HCT116 (cell line): ENCODE measurements around the gene TNPO1. TPM values are rescaled to one million over a fixed set of nuclear protein-coding genes. Genes with fewer than 3 reads are reported as not detected.
A peak's percentile ranks its signal among the peaks of the same experiment; 100 is the strongest.

Experiments
- ATF3 ChIP-seq: IDR thresholded peaks from 2 replicates; pipeline ENCODE4 v1.6.1; 2012
- CBX3 ChIP-seq: IDR thresholded peaks from 2 replicates; pipeline ENCODE4 v1.6.1; 2012; ENCODE audit warnings: low read depth
- ELF1 ChIP-seq: IDR thresholded peaks from 2 replicates; pipeline ENCODE4 v1.6.1; 2012; ENCODE audit warnings: low read depth, borderline replicate concordance
- EZH2 ChIP-seq: fragments of 200-600 bp; sonication (generic); IDR thresholded peaks from 2 replicates; pipeline ENCODE4 v1.6.1; 2017; ENCODE audit warnings: antibody characterized with exemption, mixed run types
- EZH2phosphoT487 ChIP-seq: fragments of 200-600 bp; IDR thresholded peaks from 2 replicates; pipeline ENCODE4 v1.6.1; 2018; ENCODE audit warnings: antibody characterized with exemption, borderline replicate concordance
- FOSL1 ChIP-seq: IDR thresholded peaks from 2 replicates; pipeline ENCODE4 v1.6.1; 2012; ENCODE audit warnings: low read depth
- MAX ChIP-seq: IDR thresholded peaks from 2 replicates; pipeline ENCODE4 v1.6.1; 2012
- RAD21 ChIP-seq: IDR thresholded peaks from 2 replicates; pipeline ENCODE4 v1.6.1; 2012; ENCODE audit warnings: low read depth, mild to moderate bottlenecking
- REST ChIP-seq: IDR thresholded peaks from 2 replicates; pipeline ENCODE4 v1.6.1; 2012; ENCODE audit warnings: low read depth
- SIN3A ChIP-seq: IDR thresholded peaks from 2 replicates; pipeline ENCODE4 v1.6.1; 2012; ENCODE audit warnings: low read depth
- SP1 ChIP-seq: IDR thresholded peaks from 2 replicates; pipeline ENCODE4 v1.6.1; 2012; ENCODE audit warnings: low read depth
- SRF ChIP-seq: IDR thresholded peaks from 2 replicates; pipeline ENCODE4 v1.6.1; 2012; ENCODE audit warnings: low read depth
- TCF7L2 ChIP-seq: IDR thresholded peaks from 2 replicates; pipeline ENCODE4 v1.7.0; 2011; ENCODE audit warnings: borderline replicate concordance, inconsistent platforms; ENCODE audit not compliant: insufficient read depth, insufficient read length; ENCODE audit errors: extremely low read depth
- total RNA-seq: library from RNA; stranded (reverse); gene quantifications from one replicate; pipeline ENCODE4 v1.2.1, GENCODE V29; 2021; ENCODE audit not compliant: unreplicated experiment

The TNPO1 gene
- total RNA-seq, 1 experiment from 2014 or later, result 104 TPM

GRCh38 chr5:72955768-72956323 lies 139.4 kb downstream of the TNPO1 start, which contains the start of gene FCHO2 (continued):
- TF ChIP-seq REST, result no peak
- TF ChIP-seq FOSL1, result no peak
- TF ChIP-seq RAD21, result peak; percentile 80
- TF ChIP-seq MAX, result peak; percentile 83
- peak; percentile 9 for TF ChIP-seq TCF7L2
- peak; percentile 42; the same call in 1 of the 2 replicates for TF ChIP-seq SP1
- no peak for TF ChIP-seq SRF
- no peak for TF ChIP-seq EZH2phosphoT487
- no peak for TF ChIP-seq ATF3
- TF ChIP-seq CBX3, result peak; percentile 79
- TF ChIP-seq ELF1, result no peak
- TF ChIP-seq SIN3A, result peak; percentile 81
- no peak for TF ChIP-seq EZH2
- TF ChIP-seq, all 23 proteins: peak for 13
